Testis (tissue), 3 donors: ENCODE measurements around the gene BATF. TPM values are rescaled to one million over a fixed set of nuclear protein-coding genes. Genes with fewer than 3 reads are reported as not detected.

ENCODE experiments used
- DNase-seq: peaks from one replicate; pipeline ENCODE4 v3.0.0-alpha.2; 2019
- H3K27ac ChIP-seq, 2 donors: fragments of 200-600 bp; sonication (generic); one replicate each; pipeline ENCODE4 v1.5.1; 2019
- H3K27me3 ChIP-seq: fragments of 200-600 bp; sonication (generic); one replicate; pipeline ENCODE4 v1.5.1; 2019
- H3K36me3 ChIP-seq: fragments of 200-600 bp; sonication (generic); one replicate; pipeline ENCODE4 v1.5.1; 2017; ENCODE audit warnings: low read depth; ENCODE audit errors: missing control alignments
- H3K4me1 ChIP-seq: fragments of 200-600 bp; sonication (generic); one replicate; pipeline ENCODE4 v1.5.1; 2019
- H3K4me3 ChIP-seq, 2 donors: fragments of 200-600 bp; sonication (generic); one replicate each; pipeline ENCODE4 v1.5.1; 2017 to 2019
- H3K9me3 ChIP-seq: fragments of 200-600 bp; sonication (generic); one replicate; pipeline ENCODE4 v1.5.1; 2017
- POLR2A ChIP-seq: fragments of 450-650 bp; IDR thresholded peaks from one replicate; pipeline ENCODE4 v1.6.1; 2017; ENCODE audit warnings: antibody characterized with exemption, mild to moderate bottlenecking, moderate library complexity
- whole genome bisulfite sequencing, 2 donors: methylation state at CpG; one replicate each; pipeline ENCODE4 v1.1.5; 2018; 5-methylcytosine and 5-hydroxymethylcytosine counted together
- intact Hi-C: fragments of 100-400 bp; cut with DNase I; formaldehyde crosslinking; loops from one replicate; pipeline ENCODE4 v1.15.1; 2023; ENCODE audit warnings: low total_unique reads
- polyA plus RNA-seq: library from polyadenylated mRNA; stranded (reverse); fragments of 350-450 nt; fragmentation: Illumina TruSeq; extraction: RNeasy Lipid Tissue Mini Kit (QIAGEN cat#74804); gene quantifications from one replicate; pipeline ENCODE4 v1.2.3, GENCODE V29; 2014; ENCODE audit warnings: low read depth, low replicate concordance; ENCODE audit not compliant: insufficient read depth
- total RNA-seq, 2 donors: library from RNA; depleted of rRNA; stranded (reverse); fragments of >200 nt; gene quantifications; one replicate each; pipeline ENCODE4 v1.2.3, GENCODE V29; 2016
- TF ChIP-seq, protein P1 (sequence below), 3 experiments: fragments of 450-650 bp in 2 of 3; fragments of 200-600 bp in 1 of 3; sonication (generic) in 1 of 3; IDR thresholded peaks; one replicate each; pipeline ENCODE4 v1.5.1; 2016 to 2019; ENCODE audit warnings: antibody characterized with exemption in 3 of 3, mild to moderate bottlenecking in 2 of 3, moderate library complexity in 1 of 3

The BATF gene
- total and polyA plus RNA-seq, 3 donors from 2014 or later, result 0.63 to 2.9 (median 1.5) TPM

DNA sequence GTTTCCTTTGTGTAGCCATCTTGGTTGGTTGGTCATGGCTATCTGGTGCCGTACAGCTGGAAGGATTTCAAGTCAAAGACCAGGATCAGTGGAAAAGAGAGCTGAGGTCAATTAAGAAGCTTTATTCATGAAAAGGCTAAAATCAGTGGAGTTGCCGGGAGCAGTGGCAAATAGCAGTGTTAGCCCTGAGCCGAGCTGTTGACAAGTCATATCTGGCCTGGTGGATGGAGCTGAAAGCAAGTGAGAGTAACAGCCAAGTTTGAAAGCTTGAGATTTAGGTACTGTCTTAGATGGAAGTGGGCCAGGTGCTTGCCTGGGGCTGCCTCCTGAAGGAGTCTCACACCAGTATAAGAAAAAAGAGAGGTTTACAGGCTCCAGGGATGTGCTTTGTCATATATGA lies 9.0 kb downstream of the BATF start:
- no peak for DNase-seq
- WGBS, 2 donors, result 87 to 88% methylated on average over 3 of the region's 3 CpGs
- intact Hi-C loops, result no loop called here
- no peak for TF ChIP-seq POLR2A
- TF ChIP-seq, protein P1, sequence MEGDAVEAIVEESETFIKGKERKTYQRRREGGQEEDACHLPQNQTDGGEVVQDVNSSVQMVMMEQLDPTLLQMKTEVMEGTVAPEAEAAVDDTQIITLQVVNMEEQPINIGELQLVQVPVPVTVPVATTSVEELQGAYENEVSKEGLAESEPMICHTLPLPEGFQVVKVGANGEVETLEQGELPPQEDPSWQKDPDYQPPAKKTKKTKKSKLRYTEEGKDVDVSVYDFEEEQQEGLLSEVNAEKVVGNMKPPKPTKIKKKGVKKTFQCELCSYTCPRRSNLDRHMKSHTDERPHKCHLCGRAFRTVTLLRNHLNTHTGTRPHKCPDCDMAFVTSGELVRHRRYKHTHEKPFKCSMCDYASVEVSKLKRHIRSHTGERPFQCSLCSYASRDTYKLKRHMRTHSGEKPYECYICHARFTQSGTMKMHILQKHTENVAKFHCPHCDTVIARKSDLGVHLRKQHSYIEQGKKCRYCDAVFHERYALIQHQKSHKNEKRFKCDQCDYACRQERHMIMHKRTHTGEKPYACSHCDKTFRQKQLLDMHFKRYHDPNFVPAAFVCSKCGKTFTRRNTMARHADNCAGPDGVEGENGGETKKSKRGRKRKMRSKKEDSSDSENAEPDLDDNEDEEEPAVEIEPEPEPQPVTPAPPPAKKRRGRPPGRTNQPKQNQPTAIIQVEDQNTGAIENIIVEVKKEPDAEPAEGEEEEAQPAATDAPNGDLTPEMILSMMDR (IDR thresholded peaks at IDR 0.05), result no peak
- no peak overlapping the region for H3K27ac ChIP-seq
- no peaks in the 10 kb centered on the region for H3K9me3 ChIP-seq
- H3K4me1 ChIP-seq, result peaks cover 12% of the 10 kb centered on the region
- H3K4me3 ChIP-seq, result no peak overlapping the region
- no peaks in the 10 kb centered on the region for H3K36me3 ChIP-seq
- H3K27me3 ChIP-seq, result no peaks in the 10 kb centered on the region

DNA sequence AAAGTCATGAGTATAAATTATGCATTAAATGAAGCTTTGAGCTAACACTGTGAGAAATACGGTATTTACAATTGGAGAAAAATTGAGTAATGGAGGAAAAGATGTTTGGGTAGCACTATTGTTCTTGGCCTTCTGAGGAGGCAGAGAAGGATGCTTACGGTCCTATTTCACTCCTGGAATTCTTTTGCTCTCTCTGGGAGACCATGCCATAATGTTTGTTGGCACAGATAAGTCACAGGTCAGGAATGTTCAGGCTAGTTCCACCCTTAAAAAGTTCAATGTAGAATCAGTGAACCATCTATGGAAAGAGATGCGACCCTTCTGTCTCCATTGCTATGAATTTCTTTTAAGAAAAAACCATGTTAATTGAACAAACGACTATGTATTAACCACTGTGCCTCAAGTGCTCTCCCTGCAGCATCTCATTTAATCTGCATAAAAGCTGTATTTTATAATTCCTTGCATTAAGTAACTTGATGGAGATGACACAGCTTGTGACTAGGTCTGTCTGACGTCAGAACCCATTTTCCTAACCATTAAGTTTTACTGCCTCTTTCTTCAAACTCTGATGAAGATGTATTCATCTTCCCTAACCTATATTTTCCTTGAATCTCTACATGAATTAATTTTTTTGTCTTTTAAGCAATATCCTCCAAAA lies 9.5 kb downstream of the BATF start:
- H3K36me3 ChIP-seq, result no peaks in the 10 kb centered on the region
- DNase-seq, result no peak
- H3K4me3 ChIP-seq, result no peak overlapping the region
- H3K27ac ChIP-seq, result no peak overlapping the region
- WGBS, 2 donors, result 82 to 85% methylated on average over 5 of the region's 5 CpGs
- intact Hi-C loops, result no loop called here
- peaks cover 18% of the 10 kb centered on the region for H3K4me1 ChIP-seq
- H3K27me3 ChIP-seq, result no peaks in the 10 kb centered on the region
- TF ChIP-seq POLR2A, result no peak
- TF ChIP-seq, protein P1 (IDR thresholded peaks at IDR 0.05), result no peak
- H3K9me3 ChIP-seq, result no peaks in the 10 kb centered on the region

DNA sequence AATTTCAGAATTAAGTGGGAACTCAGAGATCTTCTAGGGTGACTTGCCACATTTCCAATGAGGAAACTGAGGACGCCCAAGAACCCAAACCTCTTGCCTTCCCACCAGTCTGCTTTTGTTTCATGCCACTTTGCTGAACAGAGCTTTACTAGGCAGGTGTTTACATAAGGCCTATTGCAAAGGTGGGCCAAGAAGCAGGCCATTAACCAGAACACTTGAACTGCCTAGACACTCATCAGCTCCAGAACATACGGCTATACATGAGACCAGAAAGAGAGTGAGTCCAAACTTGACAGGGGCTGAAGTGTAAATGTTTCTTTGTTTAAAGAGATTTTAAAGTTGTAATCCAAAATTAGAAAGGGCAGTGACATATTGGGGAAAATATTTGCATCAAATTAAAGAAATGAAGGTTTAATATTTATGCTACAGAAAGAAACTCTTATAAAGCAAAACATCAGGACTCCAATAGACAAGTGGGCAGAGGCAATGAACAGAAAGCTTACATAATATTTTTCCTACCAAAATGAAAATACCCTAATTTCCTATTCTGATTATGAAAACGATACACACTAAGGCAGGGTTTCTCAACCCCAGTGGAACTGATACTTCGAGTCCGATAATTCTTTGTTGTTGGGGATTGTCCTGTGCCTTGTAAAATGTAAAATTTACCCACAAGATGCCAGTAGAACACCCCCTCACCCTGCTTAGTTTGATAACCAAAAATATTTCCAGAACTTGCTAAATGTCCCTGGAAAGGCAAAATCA lies 11.7 kb downstream of the BATF start:
- intact Hi-C loops, result no loop called here
- H3K27me3 ChIP-seq, result no peaks in the 10 kb centered on the region
- H3K36me3 ChIP-seq, result no peaks in the 10 kb centered on the region
- no peak overlapping the region for H3K4me3 ChIP-seq
- no peak for DNase-seq
- 66 to 68% methylated on average over 5 of the region's 5 CpGs for WGBS, 2 donors
- no peaks in the 10 kb centered on the region for H3K9me3 ChIP-seq
- TF ChIP-seq, protein P1 (IDR thresholded peaks at IDR 0.05), result no peak
- TF ChIP-seq POLR2A, result no peak
- peaks cover 20% of the 10 kb centered on the region for H3K4me1 ChIP-seq
- peak overlapping the region in 1 of 2 donors; percentile 4 for H3K27ac ChIP-seq

DNA sequence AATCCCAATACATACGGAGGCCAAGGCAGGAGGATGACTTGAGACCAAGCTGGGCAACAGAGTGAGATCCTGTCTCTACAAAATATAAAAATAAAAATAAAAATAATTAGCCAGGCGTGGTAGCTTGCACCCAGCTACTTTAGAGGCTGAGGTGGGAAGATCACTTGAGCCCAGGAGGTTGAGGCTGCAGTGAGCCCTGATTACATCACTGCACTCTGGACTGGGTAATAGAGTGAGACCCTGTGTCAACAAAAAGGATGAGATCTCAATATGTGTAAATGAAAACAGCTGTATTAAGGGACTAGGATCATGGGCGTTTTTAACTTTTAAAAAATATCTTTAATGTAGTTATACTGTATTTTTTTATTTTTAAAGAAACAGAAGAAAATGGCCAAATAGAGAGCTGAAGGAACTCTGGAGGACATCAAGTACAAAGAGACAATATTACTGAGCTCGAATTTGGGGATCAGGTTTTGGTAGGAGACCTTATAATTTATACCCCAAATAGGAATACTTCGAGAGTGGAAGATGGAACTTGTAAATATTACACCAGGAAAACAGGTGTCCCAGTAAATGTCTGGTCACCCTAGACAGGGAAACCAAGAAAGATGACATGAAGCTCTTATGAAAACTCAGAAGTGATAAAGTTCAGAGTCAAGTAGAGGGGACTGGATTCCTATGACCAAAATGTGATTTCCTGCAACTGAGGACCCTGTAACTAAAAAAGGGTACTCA lies 13.1 kb downstream of the BATF start:
- Histone ChIP-seq H3K36me3 (no peaks in the 10 kb centered on the region), H3K4me1 (peaks cover 20% of the 10 kb centered on the region)
- WGBS, 2 donors, result 73 to 75% methylated on average over 5 of the region's 5 CpGs

More for the DNA sequence above, 13.1 kb downstream of the BATF start:
- no peaks in the 10 kb centered on the region for H3K9me3 ChIP-seq
- intact Hi-C loops, result no loop called here
- TF ChIP-seq POLR2A, result no peak
- TF ChIP-seq, protein P1 (IDR thresholded peaks at IDR 0.05), result no peak
- no peaks in the 10 kb centered on the region for H3K27me3 ChIP-seq
- no peak for DNase-seq
- no peak overlapping the region for H3K4me3 ChIP-seq
- H3K27ac ChIP-seq, result peak overlapping the region; percentile 79 to 87
